ENCODE data around the gene LAMA3.

- peak in 2 of 3 donors; percentile 30 to 46 for TF ChIP-seq POLR2A (IDR thresholded peaks at IDR 0.05)
- TF ChIP-seq, protein P1, sequence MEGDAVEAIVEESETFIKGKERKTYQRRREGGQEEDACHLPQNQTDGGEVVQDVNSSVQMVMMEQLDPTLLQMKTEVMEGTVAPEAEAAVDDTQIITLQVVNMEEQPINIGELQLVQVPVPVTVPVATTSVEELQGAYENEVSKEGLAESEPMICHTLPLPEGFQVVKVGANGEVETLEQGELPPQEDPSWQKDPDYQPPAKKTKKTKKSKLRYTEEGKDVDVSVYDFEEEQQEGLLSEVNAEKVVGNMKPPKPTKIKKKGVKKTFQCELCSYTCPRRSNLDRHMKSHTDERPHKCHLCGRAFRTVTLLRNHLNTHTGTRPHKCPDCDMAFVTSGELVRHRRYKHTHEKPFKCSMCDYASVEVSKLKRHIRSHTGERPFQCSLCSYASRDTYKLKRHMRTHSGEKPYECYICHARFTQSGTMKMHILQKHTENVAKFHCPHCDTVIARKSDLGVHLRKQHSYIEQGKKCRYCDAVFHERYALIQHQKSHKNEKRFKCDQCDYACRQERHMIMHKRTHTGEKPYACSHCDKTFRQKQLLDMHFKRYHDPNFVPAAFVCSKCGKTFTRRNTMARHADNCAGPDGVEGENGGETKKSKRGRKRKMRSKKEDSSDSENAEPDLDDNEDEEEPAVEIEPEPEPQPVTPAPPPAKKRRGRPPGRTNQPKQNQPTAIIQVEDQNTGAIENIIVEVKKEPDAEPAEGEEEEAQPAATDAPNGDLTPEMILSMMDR (IDR thresholded peaks at IDR 0.05) = no peak
Observed at GRCh38 chr18:23872701-23873550, 183.7 kb downstream of the LAMA3 start.
